GM19240 (cell line): Measurements from ENCODE around the gene UBE2J2.
A peak's percentile ranks its signal among the peaks of the same experiment; 100 is the strongest.

ENCODE experiments used
- DNase-seq: peaks from one replicate; pipeline ENCODE4 v3.0.0; 2011; ENCODE audit warnings: low spot score; ENCODE audit not compliant: insufficient read length

UBE2J2 gene

GRCh38 chr1:1296070-1297061 is 22.7 kb upstream of the UBE2J2 start:
- no peak for DNase-seq

GRCh38 chr1:1295154-1295923 is 21.7 kb upstream of the UBE2J2 start:
- no peak for DNase-seq

GRCh38 chr1:1294250-1294890 is 20.7 kb upstream of the UBE2J2 start:
- no peak for DNase-seq

GRCh38 chr1:1293263-1294249 is 19.9 kb upstream of the UBE2J2 start:
- no peak for DNase-seq

- no peak for DNase-seq
Observed at GRCh38 chr1:1292851-1293250, 19.2 kb upstream of the UBE2J2 start.

GRCh38 chr1:1292442-1292779 is 18.8 kb upstream of the UBE2J2 start:
- DNase-seq: no peak

- peak; percentile 92 for DNase-seq
Observed at GRCh38 chr1:1291548-1292441, 18.1 kb upstream of the UBE2J2 start.

- no peak for DNase-seq
Observed at GRCh38 chr1:1291023-1291528, 17.4 kb upstream of the UBE2J2 start.

- DNase-seq: peak; percentile 65
Observed at GRCh38 chr1:1290238-1290731, 16.6 kb upstream of the UBE2J2 start.

GRCh38 chr1:1287288-1288110 is 13.8 kb upstream of the UBE2J2 start:
- DNase-seq: no peak

GRCh38 chr1:1286313-1287261 is 12.9 kb upstream of the UBE2J2 start:
- DNase-seq: no peak

GRCh38 chr1:1285611-1286311 is 12.1 kb upstream of the UBE2J2 start:
- no peak for DNase-seq

- no peak for DNase-seq
Observed at GRCh38 chr1:1285102-1285571, 11.5 kb upstream of the UBE2J2 start.

GRCh38 chr1:1284221-1285101 is 10.8 kb upstream of the UBE2J2 start:
- DNase-seq: no peak

- DNase-seq: no peak
Observed at GRCh38 chr1:1283821-1284220, 10.2 kb upstream of the UBE2J2 start.

- no peak for DNase-seq
Observed at GRCh38 chr1:1282998-1283397, 9.3 kb upstream of the UBE2J2 start.
